ENCODE data around the gene NDUFA11. TPM values are rescaled to one million over a fixed set of nuclear protein-coding genes. Genes with fewer than 3 reads are reported as not detected.
A peak's percentile ranks its signal among the peaks of the same experiment; 100 is the strongest.

NDUFA11 gene
- total and polyA plus RNA-seq, 2 of the 13 experiments (the other 11 are each of a cell fraction or from before 2014, with no cell fraction given): 286 to 378 TPM

GRCh38 chr19:5903624-5904351 lies at the start of gene NDUFA11 (continued):
- no peak for TF ChIP-seq ZNF782 (CRISPR knock-in tag; IDR thresholded peaks at IDR 0.05; ENCODE audit: borderline replicate concordance)
- TF ChIP-seq, protein P1, sequence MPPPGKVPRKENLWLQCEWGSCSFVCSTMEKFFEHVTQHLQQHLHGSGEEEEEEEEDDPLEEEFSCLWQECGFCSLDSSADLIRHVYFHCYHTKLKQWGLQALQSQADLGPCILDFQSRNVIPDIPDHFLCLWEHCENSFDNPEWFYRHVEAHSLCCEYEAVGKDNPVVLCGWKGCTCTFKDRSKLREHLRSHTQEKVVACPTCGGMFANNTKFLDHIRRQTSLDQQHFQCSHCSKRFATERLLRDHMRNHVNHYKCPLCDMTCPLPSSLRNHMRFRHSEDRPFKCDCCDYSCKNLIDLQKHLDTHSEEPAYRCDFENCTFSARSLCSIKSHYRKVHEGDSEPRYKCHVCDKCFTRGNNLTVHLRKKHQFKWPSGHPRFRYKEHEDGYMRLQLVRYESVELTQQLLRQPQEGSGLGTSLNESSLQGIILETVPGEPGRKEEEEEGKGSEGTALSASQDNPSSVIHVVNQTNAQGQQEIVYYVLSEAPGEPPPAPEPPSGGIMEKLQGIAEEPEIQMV (CRISPR knock-in tag; IDR thresholded peaks at IDR 0.05; ENCODE audit: low read depth): peak; percentile 69; the same call in 1 of the 2 replicates
- peak; percentile 96 for TF ChIP-seq ZNF605 (CRISPR knock-in tag; IDR thresholded peaks at IDR 0.05)
- peak; percentile 73 for TF ChIP-seq JUN (CRISPR knock-in tag; IDR thresholded peaks at IDR 0.05)
- TF ChIP-seq ZNF260 (CRISPR knock-in tag; IDR thresholded peaks at IDR 0.05; ENCODE audit: borderline replicate concordance, low read depth): no peak
- TF ChIP-seq BORCS8-MEF2B (CRISPR knock-in tag; IDR thresholded peaks at IDR 0.05): peak; percentile 71; the same call in 1 of the 2 replicates
- TF ChIP-seq CBFB (CRISPR knock-in tag; IDR thresholded peaks at IDR 0.05): peak; percentile 87
- TF ChIP-seq AGO2 (optimal IDR thresholded peaks at IDR 0.05; ENCODE audit: low read depth, low read length): peak; percentile 15
- TF ChIP-seq CEBPB (IDR thresholded peaks at IDR 0.05; ENCODE audit: borderline replicate concordance, low read depth, low read length): peak; percentile 82
- TF ChIP-seq, protein P2, sequence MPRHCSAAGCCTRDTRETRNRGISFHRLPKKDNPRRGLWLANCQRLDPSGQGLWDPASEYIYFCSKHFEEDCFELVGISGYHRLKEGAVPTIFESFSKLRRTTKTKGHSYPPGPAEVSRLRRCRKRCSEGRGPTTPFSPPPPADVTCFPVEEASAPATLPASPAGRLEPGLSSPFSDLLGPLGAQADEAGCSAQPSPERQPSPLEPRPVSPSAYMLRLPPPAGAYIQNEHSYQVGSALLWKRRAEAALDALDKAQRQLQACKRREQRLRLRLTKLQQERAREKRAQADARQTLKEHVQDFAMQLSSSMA (CRISPR knock-in tag; IDR thresholded peaks at IDR 0.05): peak; percentile 97; the same call in 1 of the 2 replicates
- TF ChIP-seq ZNF441 (CRISPR knock-in tag; IDR thresholded peaks at IDR 0.05; ENCODE audit: borderline replicate concordance): 0 out of 2 replicates have a peak, but pooled peaks have one; percentile 53
- TF ChIP-seq ZNF235 (CRISPR knock-in tag; IDR thresholded peaks at IDR 0.05; ENCODE audit: borderline replicate concordance): 0 out of 2 replicates have a peak, but pooled peaks have one; percentile 50
- TF ChIP-seq FOXP1 (IDR thresholded peaks at IDR 0.05): no peak
- TF ChIP-seq FOXP1 (CRISPR knock-in tag; IDR thresholded peaks at IDR 0.05): no peak; the same call in 1 of the 2 replicates
- no peak for TF ChIP-seq MAF1 (CRISPR knock-in tag; IDR thresholded peaks at IDR 0.05; ENCODE audit: borderline replicate concordance)
- TF ChIP-seq ZNF614 (CRISPR knock-in tag; IDR thresholded peaks at IDR 0.05; ENCODE audit: borderline replicate concordance): peak; percentile 89; the same call in 1 of the 2 replicates
- TF ChIP-seq FLYWCH1 (CRISPR knock-in tag; IDR thresholded peaks at IDR 0.05): no peak
- peak; percentile 90 for TF ChIP-seq ZNF891 (CRISPR knock-in tag; IDR thresholded peaks at IDR 0.05)
- TF ChIP-seq ARNT2 (CRISPR knock-in tag; IDR thresholded peaks at IDR 0.05; ENCODE audit: low read depth): peak; percentile 97; the same call in 1 of the 2 replicates
- no peak for TF ChIP-seq ZBTB42 (CRISPR knock-in tag; IDR thresholded peaks at IDR 0.05)
- no peak for TF ChIP-seq CHD4 (IDR thresholded peaks at IDR 0.05; ENCODE audit: borderline replicate concordance, low read length)
- TF ChIP-seq ZMYM3 (CRISPR knock-in tag; IDR thresholded peaks at IDR 0.05): no peak
- TF ChIP-seq ZNF224 (CRISPR knock-in tag; IDR thresholded peaks at IDR 0.05): 0 out of 2 replicates have a peak, but pooled peaks have one; percentile 63
- TF ChIP-seq KLF15 (CRISPR knock-in tag; IDR thresholded peaks at IDR 0.05; ENCODE audit: borderline replicate concordance): no peak
- peak; percentile 88 for TF ChIP-seq ZNF317 (CRISPR knock-in tag; IDR thresholded peaks at IDR 0.05)
- no peak for TF ChIP-seq ZBTB39 (CRISPR knock-in tag; IDR thresholded peaks at IDR 0.05)
- no peak; the same call in 1 of the 2 replicates for TF ChIP-seq ARHGAP35 (CRISPR knock-in tag; IDR thresholded peaks at IDR 0.05; ENCODE audit: borderline replicate concordance)
- no peak for TF ChIP-seq ATM (IDR thresholded peaks at IDR 0.05; ENCODE audit: borderline replicate concordance)
